ENCODE data around the gene AATF.
A peak's percentile ranks its signal among the peaks of the same experiment; 100 is the strongest.
"Not testable (repeated sequence)": the region's sequence is repeated elsewhere in the genome, so short reads cannot be mapped to it uniquely, and the experiment has no call there.

Gene AATF

DNA sequence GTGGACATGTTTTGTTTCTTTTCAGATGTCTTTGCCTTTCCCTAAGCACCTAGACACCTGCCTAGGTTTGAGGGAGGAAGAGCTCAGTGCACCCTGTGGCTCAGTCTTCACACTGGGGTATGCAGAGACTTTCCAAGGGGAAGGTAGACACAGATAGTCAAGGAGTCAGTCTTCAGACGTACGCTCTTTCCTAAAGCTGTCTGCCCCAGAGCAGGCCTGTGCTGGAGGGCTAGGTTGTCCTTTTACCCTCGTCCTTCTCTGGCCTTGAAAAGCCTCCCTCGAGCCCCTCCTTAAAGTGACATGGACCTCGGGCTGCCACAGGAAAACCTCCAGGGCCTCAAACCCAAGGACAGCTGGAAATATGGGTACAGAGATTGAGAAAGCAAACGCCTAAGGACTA lies 103.7 kb downstream of the AATF start:
- DNase-seq: no peak

DNA sequence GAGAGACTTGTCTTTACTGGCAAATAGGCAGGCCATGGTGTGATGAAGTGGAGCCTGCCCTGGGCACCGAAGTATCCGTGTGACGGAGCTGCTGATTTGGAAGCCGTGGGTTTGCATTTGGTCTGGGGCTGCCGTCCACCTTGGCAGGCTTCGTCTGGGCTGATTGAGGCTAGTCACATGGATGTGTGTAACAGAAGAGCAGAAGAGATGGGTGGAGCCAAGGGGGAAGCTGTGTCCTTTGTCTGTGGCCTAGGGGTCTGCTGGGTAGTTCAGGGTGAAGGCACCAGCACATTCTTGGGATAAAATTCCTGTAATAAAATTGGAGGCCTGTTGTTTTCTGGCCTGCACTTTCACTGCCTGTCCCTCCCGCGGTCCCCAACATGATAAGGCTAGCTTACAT lies 106.1 kb downstream of the AATF start:
- DNase-seq: no peak

DNA sequence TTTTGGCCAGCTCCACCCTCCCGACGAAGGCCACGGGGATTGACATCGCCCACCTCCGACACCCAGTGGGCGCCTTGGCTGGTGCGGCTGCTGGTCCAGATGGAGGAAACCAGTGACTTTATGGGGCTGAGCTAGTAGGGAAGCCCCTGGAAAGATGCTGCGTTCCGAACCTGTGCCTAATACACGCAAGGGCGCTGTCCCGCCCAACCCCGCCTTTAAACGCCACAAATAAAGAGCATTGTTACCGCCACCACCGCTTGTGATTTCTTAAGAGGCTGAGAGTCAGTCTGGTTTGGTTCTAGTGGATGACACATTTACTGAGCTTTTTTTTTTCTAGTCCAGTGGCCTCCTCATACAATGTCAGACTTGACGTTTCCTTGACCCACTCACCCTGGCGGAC lies 107.9 kb downstream of the AATF start:
- no peak for DNase-seq

DNA sequence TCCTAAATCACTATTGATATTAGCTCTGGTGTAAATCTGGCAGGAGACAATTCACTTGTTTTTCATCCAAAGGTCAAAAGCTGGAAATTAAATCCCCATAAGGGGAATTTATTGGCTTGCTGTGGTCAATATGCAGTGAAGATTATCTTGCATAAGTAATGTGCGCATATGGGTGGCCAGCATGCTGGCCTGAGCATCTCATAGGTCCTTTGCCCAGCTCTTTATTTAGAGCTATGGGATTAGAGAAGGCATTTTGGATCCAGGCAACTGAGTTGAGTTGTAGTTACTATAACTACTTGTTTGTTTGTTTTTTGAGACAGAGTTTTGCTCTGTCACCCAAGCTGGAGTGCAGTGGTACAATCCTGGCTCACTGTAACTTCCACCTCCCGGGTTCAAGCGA lies 110.7 kb downstream of the AATF start:
- DNase-seq: no peak

DNA sequence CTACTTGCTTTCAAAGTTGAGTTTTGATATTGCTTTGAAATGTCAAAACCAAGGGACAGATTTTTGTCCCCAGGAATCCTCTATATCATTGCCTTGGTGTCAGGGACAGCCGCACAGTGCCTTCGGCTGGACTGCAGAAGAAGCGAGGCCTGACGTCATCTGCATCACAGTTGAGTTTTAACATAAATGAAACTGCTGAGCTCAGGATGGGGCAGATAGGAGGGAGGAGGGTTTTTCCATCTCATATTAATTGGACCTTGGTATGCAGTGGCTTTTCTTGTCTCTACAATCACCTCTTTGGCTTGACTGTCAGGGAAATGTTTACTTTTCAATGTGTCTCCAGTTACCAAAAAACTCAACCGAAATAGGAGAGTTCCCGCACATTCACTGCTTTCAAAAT lies 111.3 kb downstream of the AATF start:
- no peak for DNase-seq

DNA sequence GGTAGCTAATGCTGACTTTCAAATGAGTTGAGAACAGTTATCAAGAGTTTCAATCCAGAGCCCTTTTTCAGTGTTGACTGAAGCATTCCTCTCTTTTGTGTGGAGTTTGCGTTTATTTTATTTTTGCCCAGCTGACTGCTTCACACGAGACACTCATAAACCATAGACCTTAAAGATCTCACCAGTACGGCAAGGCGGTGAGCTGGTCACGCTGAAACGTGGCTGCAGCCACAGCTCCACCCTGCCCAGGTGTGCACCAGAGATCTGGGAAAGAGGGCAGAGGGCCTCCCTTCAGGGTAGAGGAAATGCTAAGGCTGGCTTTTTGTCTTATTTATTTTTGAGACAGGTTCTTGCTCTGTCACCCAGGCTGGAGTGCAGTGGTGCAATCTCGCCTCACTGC lies 112.2 kb downstream of the AATF start:
- no peak for DNase-seq

DNA sequence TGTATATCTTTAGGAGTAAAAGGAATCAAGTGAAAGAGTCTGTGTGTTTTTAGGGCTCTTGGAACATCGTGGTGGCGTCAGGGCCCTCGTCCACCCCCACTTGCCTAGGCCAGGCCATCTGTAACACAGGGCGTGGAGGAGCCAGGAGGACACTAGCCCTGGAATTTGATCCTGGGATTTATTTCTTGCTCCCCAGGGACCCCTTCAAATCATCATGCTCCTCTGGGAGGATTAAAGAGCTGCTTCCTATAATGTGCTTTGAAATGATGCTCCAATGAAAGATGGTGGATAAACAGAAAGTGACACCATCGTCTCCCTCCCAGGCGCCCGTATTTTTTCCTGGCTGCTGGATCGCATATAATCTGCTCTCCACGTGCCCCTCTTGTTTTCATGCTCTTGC lies 113.3 kb downstream of the AATF start:
- DNase-seq: no peak

DNA sequence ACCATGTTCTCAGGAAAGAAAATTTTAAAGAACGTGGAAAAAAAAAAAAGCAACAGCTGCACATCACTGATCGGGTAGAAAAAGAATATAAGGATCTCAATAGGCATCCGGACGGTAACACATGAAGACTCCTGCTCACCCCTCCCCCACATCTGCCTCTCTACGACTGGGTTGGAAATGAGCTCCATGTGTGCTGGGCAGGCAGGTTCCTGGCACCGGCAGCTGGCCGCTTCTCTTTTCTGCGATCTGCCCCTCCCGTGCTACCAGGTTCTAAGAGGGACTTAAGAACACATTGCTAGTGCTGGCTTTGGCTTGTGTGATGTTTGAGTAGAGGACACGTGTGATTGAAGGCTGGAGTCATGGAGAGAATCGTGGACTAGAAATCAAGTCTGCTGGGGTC lies 115.5 kb downstream of the AATF start:
- DNase-seq: no peak

DNA sequence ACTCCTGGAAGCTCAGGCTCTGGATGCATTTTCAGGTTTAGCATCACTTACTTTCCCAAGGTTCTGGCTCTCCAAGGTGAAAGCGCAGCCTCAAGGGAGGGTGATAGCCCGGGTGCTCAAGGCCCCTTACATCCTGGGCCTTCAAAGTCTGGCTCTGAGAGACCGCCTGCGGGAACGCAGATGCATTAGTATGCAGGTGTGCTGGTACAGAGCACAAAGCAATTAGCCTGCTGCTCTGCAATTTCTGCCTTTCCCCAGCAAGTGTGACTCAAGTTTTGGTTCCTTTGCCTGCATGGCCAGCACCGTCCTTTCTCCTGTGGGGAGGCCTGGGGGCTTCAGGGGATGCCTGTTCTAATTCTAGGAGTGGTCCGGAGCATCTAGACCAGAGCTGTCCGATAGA lies 116.2 kb downstream of the AATF start:
- DNase-seq: no peak

DNA sequence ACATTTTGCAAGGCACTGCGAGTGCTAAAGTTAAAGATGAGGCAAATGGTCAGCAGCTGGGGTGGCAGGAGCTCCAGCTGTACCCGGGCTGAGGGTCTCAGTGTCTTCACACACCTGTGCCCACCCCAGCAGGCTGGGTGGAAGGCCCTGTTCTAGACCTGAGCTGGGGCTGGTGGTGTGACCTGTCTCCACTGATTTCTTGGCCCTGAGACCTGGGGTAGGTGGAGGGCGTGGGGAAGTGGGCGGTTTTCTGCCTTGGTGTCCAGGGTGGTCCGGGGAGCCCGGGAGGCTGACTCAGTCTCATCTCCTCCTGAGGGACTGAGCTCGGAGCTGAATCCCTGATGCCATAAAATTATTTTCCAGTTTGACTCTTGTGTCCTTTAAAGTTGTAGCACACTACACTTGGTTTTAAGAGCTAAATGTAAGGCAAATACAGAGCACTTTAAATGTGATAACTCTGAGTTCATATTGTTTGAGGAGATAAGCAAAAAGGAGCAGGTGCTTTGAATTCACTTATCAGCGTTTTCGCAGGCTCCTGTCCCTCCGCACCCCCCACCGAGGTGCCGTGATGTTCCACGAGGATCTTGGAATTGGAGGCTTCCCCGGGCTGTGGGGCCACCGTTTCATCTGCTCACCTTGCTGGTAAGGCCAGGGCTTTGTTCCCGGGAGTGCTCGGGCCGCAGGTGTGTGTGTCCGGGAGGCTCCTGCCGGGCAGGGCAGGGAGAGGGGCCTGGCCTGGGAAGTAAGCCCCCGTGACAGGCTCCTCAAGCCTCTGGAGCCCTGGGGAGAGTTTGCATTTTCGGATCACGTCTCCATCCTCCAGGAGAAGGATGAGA lies 117.0 kb downstream of the AATF start:
- DNase-seq: no peak

DNA sequence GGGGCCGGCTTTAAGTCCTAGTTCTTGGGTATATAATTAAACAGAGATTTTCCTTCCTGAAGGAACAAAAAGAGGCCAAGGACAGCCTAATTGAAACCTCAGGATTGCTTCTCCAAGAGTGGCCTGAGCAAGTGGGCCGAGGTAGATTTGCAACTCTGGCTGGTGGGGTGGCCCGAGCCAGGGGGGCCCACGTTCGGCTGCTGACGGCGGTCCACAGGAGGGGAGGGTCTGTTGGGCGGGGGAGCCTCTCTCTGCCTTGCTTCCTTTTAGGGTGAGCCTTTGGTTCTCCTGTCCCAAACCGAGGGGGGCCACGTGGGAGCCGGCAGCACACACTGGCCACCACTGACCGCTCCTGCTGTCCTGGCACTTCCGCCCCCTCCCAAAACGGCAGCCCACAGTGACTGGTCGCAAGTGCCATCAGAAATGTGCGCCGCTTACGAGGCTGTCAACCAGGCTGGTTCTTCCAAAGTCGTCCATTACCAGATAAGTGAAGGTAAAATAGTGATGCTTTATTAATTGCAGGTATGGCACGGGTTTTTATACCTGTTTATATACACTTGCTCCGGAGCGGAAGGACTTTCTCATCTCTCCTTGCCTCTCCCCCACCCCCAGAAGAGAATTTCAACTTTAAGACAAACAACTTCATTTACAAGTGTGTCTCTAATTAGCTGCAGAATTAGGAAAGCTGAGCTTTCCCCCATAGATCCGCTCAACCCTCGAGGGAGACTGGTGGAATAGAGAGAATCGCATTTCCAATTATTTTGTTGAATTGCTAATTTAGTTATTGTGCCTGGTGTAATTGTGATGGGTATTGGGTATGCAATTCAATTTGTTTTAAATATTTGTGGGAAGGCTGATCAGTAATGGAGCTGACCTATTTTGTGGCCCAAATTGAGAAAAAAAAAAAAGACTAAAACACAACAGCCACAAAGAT lies 117.8 kb downstream of the AATF start:
- DNase-seq: no peak

DNA sequence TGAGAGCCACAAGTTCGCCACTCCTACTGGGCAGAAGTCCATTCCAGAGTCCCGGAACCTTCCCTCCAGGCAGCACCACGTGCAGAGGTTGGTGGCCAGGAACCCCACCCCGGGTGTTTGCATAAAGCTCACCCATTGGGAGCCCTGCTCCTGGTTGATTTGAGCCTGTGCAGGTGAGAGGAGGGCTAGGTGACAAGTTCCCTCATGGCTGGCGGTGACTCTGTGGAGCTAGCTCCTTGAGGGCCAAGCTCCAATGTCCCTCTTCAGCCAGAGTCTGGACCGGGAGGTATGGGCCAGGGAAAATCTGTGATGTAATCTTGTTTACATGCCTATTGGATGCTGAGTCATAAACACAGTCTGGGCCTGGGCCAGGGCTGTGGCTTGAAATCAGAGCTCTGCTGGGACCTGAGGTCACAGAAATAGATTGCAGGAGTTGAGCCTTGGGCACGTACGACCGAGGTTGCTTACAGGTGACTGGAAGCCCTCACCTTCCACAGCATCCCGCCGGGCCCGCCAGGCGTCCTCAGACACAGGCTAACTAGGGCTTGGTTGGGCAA lies 118.9 kb downstream of the AATF start:
- no peak for DNase-seq

DNA sequence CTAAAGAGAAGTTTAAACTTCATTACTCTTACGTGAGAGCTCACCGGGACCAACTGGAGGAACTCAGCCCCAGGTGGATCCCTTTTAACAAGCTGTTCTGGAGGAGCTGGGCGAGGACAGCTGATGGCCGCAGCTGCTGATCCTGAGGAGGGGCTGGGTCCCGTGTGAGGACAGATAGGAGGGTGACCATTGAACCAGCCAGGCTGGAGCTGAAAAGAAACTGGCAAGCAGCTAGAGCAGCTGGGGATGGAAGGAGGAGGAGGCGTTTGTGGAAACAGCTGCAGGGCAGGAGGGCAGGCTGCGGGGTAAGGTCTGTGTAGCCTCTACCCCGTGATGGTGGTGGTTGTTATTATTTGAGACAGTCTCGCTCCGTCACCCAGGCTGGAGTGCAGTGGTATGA lies 119.5 kb downstream of the AATF start:
- DNase-seq: no peak

DNA sequence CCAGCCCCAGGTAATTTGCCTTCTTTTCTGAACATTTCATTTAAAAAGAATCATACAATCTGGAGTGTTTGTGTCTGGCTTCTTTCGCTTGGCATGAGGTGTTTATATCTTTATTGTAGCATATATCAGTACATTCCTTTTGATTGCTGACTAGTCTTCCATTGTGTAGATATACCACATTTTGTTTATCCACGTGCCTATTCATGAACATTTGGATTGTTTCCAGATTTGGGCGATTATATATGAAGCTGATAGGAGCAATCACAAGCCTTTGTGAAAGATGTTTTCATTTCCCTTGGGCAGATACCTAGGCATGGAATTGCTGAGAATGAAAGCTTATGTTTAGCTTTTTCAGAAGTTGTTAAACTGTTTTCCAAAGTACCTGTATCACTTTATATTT lies 120.3 kb downstream of the AATF start:
- no peak for DNase-seq

DNA sequence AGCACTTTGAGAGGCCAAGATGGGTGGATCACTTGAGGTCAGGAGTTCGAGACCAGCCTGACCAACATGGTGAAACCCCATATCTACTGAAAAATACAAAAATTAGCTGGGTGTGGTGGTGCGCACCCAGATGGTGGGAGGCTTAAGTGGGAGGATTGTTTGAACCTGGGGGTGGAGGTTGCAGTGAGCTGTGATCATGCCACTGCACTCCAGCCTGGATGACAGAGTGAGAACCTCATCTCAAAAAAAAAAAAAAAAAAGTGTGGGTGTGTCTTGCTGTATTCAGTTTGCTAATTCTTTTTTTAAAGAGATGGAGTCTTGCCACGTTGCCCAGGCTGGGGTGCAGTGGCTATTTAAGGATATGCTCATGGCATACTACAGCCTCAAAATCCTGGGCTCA lies 124.7 kb downstream of the AATF start:
- not testable (repeated sequence) for DNase-seq

DNA sequence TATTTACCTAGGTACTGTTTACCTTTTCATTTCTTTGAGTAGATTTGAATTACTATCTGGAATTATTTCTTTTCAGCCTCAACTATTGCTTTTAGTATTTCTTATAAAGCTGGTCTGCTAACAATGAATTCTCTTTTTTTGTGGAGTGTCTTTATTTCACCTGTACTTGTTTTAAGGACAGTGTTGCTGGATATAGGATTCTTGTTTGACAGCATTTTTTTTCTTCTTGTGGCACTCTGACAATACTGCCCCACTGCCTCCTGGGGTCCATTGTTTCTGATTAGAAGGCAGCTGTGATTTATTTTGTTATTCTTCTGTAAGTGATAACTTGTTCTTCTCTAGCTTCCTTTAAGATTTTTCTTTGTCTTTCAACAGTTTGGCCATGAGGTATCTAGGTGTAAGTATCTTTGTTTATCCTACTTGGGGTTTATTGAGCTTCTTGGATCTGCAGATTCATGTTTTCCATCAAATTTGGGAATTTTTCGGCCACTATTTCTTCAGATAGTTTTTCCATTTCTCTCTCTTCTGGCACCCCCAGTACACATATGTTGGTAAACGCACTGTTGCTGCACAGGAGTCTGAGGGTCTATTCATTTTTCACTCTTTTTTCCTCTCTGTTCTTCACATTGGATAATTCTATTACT lies 130.4 kb downstream of the AATF start:
- DNase-seq: no peak

DNA sequence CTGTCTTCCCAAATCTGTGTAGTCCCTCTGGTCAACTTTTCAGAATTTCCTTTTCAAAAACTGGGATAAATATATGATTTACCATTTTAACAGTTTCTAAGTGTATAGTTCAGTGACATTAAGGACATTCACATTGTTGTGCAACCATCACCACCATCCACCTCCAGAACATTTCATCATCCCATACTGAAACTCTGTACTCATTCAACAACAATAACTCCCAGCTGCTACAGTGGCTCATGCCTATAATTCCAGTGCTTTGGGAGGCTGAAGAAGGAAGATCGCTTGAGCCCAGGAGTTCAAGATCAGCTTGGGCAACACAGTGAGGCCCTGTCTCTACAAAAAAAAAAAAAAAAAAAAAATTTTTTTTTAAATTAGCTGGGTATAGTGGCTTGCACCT lies 131.0 kb downstream of the AATF start:
- no peak for DNase-seq

DNA sequence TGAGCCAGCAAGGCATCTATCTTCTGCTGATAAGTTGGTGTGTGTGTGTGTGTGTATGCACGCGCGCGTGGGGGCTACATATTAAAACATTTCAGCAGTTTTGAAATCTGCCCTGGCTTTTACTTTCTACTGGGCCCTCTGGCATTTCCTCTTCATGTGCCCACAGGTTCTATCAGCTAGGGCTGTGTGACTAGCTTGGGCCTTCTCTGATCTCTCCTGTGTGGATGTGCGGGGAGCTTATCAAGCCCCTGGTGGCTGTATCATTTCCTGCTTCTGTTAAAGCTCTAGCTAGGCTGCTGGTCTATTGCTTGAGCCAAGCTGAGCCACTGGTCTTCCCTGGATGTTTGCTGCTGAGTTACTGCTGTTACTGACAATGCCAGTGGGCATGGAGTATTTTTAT lies 132.5 kb downstream of the AATF start:
- DNase-seq: peak; percentile 8

DNA sequence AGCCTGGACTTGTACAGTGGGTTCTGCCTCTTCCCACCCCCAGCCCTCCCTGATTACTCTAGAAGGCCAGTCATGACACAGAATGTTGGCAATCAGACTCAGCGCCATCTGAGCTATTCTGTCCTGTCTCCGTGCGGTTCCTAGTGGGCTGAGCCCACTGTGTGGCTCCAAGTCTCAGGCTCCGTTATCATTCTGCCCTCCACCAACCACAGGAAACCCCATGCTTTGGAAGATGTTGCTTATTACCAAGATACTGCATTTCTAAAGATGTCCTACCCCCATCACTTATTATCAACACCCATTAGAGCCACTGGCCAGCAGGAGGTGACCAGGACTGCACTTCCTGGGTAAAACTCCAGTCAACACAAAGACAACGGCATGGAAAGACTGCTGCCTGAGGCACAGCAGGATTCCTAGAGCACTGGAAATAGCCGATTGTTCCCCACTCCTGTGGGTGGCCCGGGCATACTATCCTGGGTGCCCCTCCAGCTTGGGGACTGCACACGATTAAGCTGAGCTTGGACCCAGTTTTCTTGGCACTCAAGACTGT lies 133.6 kb downstream of the AATF start:
- DNase-seq: no peak

DNA sequence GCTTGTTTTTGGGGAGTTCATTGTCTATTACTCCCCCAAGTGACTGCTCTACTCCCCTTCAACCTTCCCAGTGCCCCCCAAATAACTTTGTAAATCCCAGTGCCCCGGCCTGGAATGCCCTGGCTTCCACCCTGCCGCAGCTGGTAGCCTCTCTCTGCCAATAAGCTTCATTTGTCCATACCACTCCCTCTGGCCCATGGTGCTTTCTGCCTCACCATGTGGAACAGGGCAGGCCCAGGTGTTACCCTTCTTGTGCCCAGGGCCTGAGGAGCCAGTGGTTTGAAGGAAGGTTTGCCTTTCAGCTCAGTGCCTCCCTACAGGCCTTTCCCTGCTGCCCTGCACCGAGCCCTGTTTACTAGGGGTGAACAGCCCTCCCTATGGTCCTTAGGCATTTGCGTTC lies 134.2 kb downstream of the AATF start:
- DNase-seq: no peak

DNA sequence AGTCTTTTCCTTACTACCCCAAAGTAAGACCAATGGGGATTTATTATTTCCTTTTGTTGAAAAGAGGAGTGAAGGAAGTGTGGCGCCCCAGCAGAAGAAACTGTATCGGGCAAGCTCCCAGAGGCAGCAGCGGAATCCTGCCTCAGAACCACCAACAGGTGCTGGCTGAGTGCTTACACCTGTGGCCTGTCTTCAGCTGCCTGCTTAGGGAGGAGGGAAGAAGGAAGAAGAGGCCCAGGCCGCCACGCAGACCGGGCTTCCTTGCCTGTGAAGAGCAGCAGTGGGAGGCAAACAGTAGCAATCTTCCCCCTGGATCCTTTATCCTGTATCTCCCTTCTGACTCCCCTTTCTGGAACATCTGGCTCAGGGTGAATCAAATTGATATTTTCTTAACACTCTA lies 134.7 kb downstream of the AATF start:
- DNase-seq: no peak

DNA sequence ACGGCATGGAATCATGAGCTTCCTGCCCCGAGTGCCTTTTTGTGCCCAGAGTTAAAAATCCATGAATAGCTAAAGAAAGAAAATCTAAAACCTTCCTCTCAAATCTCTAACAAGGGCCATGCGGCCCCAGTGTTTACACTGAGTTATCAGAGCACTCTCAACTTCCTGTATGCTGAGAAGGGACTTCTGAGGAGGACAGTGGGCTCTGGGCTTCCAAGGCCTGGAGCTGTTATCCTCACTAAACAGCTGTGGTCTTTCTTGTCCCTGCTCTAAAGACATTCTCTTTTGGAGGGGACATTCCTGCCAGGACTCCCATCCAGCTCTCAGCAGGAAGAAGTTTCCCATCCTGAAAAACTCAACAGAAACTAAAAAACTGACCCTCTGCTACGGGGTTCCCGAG lies 135.6 kb downstream of the AATF start:
- no peak for DNase-seq

DNA sequence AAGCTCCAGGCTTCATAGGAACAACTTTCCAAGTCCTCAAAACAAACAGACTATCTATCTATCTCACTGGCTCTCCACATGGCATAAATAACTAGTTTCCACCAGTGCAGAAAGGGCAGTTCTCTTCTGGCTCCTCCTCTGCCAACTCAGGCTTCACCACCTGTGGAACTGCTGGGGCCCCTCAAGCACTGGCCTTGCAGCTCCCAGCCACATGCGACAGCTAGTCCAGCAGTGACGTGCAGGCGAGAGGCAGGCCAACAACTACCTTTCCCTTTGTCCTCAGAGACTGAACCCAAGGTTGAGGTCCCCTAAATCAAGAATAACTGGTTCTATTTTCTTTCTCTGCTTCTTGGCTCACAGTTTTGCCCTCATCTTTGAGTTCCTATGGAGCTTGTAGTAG lies 137.6 kb downstream of the AATF start:
- no peak for DNase-seq

All from activated gamma-delta T cell treated with Interleukin-2 at 50 U/mL for 16 hours (primary cell).